ENCODE measurements around the gene SLC31A1.
A peak's percentile ranks its signal among the peaks of the same experiment; 100 is the strongest.
"Not testable (repeated sequence)": the region's sequence is repeated elsewhere in the genome, so short reads cannot be mapped to it uniquely, and the experiment has no call there.

Gene SLC31A1

DNA sequence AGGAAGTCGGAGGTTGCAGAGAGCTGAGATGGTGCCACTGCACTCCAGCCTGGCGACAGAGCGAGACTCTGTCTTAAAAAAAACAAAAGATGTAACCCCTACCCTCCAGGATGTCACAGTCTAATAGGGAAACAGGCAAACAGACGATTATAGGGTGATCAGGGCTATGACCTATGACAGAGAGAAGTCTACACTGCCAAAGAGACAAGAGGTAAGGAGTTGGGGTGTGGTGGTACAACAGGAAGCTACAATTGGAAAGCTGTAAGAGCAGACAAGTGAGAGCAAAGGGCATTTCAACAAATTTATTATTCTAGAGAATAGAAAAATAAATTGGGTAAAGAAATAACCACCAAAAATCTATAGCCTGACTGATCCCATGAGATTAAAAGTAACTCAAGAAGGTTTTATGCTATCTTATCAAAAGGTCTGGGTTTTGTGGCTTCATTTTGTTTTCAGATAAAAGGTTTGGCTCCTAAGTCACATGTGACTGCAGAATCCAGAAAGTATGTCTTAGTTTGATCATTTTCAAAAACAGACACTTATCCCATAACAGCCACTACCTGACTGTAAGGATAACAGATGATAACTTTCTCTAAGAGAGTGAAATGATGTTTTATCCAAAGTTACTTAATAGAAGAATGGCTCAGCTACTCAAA, 46.7 kb downstream of the SLC31A1 start:
- DNase-seq: no peak

DNA sequence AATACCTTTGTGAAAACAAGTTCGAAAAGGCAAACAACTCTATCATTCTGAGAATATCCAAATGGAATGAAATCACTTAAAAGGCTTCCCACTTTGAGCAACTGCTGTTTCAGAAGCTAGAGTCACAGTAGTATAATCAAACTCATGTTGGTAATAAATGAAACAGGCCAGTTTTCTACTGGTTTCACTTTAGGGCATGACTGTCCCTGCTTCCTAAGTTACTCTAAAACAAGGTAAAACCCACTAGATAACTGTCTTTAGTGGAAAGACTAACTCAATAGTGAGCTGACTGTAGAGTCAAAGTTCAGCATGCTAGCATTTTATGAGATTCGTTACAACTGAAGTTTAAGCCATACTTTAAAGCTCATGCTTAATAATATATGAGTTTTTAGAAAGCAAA, 48.0 kb downstream of the SLC31A1 start:
- DNase-seq: no peak

DNA sequence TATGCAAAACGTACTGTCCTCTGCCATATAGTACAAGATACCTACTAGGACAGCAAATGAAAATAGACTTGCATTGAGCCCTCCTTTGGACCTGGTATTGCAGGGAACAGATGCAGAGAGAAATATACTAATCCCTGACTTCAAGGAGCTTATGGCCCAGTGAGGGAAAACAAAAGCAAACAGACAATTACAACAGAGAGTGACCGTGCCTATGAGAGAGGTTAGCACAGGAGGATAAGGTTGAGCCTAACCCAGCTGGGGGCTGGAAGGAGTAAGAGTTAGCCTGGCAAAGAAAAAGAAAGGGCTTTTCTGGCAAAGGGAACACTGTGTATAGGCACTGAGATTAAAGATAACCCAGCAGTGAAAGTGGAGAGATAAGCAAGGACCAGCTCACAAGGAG, 48.5 kb downstream of the SLC31A1 start:
- no peak for DNase-seq

DNA sequence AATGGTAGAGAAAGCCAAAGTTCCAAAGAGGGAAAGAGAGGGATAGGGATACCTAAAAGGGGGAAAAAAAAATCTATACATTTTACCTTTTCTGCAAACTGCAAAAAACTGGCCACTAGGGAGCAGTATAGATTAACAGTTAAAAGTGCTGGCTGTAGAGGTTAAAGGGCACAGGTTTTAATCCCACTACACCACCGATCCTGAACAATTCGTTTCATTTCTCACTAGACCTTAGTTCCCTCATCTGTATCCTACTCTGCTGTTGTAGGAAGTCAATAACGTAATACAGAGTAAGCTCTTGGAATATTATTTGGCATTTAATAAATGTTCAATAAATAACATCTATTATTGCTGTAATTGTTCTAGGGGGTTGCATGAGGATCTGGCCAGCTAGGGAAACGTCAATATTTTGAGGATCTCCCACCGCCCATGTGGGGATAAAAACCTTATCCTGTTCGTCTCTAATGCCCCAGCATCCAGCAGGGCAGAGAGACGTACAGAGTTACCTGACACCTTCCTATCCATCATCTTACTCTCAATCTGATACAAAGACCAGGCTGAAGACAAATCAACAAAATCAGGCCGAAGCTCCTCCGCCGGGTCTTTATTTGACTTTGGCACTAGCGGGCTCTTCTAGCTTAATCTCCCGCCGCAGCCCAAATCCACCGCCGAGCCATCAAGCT, 53.3 kb downstream of the SLC31A1 start:
- peak; percentile 62 to 72 for DNase-seq

DNA sequence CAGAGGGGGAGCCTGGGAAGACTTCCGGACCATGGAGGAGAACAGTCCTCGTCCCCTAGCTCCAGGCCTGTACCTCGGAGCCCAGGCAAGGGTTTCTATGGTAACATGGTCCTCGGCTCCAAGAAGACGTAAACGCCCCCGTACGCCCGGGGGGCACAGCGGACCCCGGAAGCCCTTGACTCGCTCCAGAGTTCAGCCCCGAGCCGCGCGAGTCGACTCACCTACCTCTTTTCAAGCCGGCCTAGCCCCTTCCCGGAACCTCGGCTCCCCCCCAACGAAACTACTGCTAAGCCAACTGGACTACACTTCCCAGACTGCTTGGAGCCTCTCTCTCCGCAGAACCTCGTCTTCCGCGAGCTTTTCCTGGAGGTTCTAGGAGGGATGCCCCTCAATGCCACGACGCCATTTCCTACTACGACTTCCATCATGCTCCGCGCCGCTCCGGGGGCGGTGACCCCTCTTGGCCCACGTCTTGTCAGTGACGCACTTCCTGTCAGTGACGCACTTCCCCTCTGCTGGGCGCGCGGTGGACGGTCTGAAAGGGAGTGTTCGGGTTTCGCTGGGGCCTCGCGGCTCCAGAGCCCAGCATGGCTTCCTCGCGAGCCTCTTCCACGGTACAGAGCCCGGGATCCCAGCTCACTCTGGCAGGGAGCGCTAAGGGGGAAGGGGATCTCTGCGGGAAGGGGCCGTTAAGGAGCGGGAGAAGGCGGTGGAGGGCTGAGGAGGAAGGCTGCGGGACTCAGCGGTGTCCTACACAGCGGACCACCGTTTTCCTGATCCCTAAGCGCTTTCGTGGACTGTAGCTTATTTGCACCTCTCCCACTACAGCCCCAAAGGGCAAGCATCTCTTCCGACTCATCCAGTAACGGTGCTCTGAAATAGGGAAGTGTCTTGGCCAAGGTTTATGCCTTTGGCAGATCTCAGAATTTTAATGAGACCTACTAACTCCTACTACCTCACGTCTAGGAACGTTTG, 54.1 kb downstream of the SLC31A1 start, which contains the start of the genes CDC26 and PRPF4:
TSS of gene CDC26 (minus strand) at position 416 of the 975 bp plus-strand sequence. CDS start 3,065 bp downstream, outside the sequence.
TSS of gene PRPF4 (plus strand) at position 502 of the 975 bp plus-strand sequence. CDS start at position 588, 86 bp downstream.
- peak; percentile 96 to 98 for DNase-seq

DNA sequence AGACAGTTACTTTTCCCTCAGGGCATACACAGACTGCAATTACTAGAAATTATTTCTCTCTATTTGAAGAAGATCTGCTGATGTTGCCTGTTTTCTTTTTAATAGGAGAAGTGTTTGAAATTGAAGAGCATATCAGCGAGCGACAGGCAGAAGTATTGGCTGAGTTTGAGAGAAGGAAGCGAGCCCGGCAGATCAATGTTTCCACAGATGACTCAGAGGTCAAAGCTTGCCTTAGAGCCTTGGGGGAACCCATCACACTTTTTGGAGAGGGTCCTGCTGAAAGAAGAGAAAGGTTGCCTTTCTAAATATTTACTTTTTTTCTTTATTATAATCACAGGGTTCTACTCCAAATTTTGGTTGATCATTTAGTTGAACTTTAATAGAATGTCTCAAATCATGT, 57.5 kb downstream of the SLC31A1 start:
- DNase-seq: no peak

DNA sequence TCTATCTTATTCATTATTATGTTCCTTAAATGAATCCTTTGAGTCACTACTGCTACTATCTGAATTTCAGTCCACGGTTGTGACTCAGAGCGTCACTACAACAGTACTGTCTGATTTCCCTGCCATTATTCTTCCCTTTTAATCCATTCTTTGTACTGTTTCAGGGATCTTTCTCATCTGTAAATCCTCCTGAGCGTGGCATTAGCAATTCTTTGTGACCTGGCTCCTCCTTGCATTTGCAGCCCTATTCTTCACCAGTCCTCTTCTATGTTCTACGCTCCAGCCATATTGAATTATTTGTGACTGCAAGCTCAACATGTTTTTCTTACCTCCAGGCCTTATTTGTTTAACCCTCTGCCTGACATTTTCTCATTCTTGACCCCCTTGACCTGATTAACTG, 60.0 kb downstream of the SLC31A1 start:
- DNase-seq: no peak

DNA sequence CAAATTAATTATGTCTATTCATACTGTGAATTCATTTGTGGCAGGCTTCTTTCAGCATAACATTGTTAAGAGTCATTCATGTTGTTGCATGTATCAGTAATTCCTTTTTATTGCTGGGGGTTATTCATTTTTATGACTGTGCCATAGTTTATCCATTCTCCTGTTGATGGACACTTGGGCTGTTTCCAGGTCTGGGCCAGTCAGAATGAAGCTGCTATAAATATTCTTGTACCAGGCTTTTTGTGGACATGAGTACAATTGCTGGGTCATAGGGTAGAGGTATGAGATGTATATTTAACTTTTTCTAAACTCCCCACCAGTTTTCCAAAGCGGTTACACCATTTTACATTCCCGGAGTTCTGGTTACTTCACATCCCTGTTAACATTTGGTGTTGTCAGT, 67.7 kb downstream of the SLC31A1 start:
- no peak for DNase-seq

DNA sequence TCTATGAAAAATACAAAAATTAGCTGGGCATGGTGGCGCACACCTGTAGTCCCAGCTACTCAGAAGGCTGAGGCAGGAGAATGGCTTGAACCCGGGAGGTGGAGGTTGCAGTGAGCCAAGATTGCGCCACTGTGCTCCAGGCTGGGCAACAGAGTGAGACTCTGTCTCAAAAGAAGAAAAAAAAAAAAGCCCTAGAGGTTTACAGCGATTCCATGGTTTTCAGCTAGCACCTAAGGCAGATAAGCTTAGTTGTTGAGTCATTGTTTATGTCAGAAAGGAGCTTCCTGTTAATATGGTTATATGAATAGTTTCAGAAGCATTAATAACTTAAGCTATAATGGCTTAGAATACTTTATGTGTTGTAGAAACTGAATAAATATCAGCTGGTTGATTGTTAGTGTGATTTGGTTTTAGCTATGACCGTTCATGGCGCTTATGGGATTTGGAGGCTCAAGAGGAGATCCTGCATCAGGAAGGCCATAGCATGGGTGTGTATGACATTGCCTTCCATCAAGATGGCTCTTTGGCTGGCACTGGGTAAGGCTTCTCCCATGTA, 68.8 kb downstream of the SLC31A1 start:
- DNase-seq: no peak

DNA sequence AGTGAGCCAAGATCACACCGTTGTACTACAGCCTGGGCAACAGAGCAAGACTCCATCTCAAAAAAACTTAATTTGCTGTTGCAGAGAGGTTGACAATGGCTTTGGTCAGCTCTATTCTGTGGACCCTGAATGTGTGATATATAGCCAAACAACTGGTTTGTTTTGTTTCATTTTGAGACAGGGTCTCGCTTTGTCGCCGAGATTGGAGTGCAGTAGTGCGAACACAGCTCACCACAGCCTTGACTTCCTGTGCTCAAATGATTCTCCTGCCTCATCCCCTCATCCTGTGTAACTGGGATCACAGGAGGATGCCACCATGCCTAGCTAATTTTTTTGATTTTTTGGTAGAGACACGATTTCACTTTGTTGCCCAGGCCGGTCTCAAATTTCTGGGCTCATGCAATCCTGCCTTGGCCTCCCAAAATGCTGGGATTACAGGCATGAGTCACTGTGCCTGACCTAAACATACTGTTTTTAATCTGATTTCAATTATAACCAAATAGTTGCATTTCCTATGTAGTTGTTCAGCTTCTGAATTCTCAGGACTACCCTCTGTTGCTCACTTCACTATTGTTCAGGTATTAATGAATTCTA, 72.0 kb downstream of the SLC31A1 start:
- DNase-seq: no peak

DNA sequence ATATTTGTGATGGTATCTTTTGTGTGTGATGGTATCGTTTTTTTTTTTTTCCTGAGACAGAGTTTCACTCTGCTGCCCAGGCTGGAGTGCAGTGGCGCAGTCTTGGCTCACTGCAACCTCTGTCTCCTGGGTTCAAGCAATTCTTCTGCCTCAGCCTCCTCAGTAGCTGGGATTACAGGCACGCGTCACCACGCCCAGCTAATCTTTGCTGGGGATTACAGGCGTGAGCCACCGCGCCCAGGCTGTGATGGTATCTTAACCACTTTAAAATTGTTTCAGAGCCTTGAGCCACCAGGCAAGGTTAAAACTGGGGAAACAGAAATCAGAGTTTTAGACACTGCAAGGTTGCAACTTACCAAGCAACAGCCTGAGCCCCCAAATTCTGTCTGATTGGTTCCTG, 74.9 kb downstream of the SLC31A1 start:
- not testable (repeated sequence) for DNase-seq

DNA sequence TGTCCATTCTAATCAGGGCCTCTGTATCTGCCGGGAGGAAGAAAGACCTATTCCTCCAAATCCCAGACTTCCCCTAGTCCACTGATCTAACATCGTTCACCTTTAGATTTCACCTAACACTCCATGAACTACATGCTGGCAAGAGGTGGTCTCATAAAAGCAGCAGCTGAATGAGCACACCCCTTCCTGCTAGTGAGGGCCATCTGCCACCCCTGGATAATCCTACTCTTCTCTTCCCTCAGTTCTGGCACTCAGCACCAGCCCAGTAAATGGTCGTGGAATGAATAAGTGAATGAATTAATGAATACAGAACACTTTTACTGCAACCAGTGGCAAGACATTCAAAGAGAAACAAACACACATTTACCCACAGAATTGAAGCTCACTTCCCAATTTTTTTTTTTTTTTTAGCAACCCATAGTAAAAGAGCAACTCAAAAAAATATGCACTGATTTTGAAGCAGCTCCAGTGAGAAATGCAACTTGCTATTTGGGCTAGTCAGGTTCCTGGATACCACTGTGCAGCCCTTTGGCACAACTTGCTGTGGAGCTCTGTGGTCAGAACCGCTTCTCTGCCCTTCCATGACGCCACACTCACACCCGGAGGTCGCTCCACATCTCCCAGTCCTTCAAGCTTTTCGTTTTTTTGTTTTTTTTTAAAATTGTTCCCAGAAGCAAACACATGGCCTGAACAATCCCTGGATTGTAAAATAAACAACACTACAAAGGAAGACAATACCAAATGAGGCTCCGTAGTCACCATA, 75.6 kb downstream of the SLC31A1 start:
- DNase-seq: no peak

DNA sequence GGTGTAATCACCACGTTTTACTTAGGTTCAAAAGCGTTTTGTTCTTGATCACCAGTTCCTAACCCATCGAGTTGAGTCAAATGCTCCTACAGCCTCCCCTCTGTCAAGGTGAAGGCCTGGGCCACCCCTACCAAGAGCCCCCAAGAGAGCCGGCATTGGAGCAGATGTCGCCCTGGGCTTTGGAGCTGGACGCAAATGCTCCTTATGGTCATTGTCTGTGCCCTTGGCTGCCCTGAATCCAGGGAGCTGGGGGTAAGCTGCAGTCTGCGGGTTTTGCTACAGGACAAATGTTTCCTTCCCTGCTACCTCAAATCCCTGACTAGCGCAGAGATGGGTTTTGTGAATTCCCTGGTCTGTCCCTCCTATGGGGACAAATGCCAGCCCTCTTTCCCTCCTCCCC, 77.0 kb downstream of the SLC31A1 start:
- DNase-seq: no peak

DNA sequence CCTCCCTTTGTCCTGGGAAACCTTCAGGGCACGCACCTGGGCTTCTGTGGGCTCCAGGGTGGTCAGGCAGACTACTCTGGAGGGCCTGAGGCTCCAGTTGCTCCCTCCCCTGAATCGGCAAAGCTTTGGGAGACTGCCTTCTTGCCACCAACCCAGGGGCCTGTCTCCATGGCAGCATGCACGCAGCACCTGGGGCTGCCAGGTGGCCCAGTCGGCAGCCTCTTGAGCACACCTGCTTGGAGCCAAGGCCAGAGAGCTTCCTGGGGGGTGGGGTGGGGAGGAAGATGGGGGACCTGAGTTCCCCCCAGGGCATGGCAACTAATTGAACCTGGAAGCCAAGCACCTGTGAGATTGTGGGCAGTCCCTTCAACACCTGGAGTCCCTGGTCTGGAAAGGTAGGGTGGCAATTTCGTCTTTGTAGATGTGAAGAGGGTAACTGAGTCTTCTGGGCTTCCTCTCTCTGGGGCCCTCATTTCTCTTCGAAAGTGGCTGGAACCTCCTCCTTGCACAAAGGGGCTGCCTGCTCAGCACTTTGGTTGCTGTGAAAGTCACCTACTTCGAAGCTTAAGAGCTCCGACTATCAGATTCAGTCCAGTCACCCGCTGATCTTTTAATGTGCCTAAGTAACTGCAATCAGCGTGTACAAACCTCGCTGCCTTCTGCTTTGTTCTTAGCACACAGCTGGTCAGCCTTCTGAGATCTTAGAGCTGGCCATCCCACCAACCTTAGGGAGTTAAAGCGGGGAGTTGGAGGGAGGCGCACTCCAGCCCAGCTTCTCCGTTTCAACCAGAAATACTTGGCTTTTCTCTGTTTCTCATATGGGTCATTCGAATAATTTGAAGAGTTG, 77.8 kb downstream of the SLC31A1 start:
- peak; percentile 84 to 96 for DNase-seq

DNA sequence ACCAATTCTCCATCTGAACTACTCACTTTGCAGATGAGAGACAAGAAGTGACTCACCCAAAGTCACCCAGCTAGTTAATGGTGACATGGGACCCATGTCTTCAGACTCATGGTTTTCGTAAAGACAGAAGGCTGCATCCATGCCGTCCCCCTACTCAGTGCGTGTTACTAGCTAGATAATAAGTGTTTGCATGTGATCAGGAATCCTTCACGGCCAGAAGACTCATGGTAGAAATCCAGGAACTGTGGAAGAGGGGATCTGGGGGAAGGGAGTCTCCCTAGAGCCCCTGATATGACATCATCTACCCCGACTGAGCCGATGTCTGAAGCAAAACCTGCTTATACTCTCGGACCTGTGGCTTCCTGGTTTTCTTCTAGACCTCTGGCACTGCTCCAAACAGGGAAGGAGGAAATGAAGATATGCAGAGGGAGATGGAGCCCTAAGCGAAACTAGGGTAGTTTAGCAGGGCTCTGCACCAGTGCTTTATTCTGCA, 78.5 kb downstream of the SLC31A1 start:
- no peak for DNase-seq

DNA sequence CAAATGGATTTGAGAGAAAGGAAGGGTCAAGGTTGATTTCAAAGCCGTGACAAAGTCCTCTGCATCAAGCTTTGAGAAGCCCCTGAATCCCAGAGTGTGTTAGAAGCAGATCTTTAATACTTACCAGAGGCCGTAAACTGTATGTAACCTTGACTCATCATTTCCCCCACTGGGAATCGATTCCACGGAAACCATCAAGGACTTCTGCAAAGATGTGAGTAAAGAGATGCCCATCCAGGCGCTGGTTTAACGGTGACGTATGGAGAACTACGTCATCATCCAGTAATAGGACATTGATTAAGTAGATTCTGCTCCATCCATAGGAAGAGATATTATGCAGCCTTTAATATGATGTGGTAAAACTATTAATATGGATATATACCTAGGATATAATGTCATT, 80.2 kb downstream of the SLC31A1 start:
- DNase-seq: no peak

DNA sequence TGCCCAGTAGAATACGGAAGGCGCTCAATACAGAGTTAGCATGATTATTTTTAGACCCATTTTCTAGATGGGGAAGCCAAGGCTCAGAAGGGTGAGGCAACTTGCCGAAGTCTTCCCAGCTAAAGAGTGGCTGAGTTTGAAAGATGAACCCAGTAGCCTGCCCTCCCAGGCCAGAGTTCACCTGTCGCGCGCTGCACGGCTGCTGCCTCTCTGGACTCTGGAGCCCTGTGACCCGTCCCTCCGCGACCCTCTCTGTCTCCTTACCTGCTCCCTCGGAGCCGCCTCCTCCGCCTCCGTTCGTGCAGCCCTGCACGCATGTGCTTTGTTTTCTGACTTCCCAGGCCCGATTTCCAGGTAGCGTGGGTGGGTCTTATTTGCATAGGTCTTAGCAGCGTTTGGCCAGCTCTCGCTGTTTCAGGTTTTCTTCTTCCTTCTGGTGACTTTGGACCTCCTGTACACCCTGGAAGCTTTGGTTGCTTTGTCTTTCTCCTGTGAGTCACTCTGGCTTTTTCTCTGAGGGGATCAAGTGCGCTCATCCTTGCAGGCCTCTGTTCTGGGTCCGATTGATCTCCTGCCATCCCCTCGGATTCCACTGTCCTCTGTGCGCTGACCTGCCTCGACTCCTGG, 81.6 kb downstream of the SLC31A1 start, which contains the start of gene RNF183:
TSS of gene RNF183 (minus strand) at position 585 of the 627 bp plus-strand sequence. CDS start 5,192 bp downstream, outside the sequence.
- DNase-seq: no peak

DNA sequence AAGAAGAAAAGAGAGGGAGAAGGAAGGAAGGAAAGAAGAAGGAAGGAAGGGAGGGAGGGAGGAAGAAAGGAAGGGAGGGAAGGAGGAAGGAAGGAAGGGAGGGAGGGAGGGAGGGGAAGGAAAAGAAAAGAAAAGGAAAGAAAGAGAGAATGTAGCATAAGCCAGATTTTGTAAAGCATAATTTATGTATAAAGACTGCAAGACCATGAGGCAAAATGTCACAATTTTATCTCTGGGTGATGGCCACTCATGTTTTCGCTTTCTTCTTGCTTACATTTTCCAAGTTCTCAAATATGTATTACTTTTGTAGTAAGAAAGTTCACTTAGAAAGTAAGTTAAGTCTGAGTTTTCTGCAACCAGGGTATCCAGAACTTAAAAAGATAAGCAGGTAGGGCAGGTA, 85.2 kb downstream of the SLC31A1 start:
- DNase-seq: no peak

DNA sequence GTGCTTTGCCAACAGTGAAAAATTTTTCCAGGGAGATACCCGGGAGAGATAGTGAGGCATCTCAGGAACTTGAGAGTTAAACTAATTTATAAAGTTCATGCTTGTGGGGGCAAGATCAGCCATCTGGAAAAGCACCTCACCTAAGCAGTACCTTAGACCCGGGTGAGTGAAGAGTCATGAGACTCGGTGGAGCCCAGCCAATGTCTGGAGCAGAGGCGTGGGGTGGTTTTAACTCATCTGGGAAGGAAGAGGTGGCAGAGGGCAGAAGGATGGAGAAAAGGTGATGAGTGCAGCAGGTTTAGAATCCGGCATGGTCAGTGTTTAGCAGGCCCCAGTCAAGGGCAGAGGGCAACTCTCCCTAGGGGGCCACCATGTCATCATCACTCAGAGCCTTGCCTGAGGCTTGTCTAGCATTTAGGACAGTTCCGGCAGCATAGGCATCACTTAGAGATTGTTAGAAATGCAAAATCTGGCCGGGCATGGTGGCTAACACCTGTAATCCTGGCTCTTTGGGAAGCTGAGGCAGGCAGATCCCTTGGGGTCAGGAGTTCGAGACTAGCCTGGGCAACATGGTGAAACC, 86.1 kb downstream of the SLC31A1 start:
- DNase-seq: no peak

Measured in NCI-H2081 (cell line).